SKM-1 (cell line): ENCODE results near the gene HEXIM2.
"Not testable (repeated sequence)": the region's sequence is repeated elsewhere in the genome, so short reads cannot be mapped to it uniquely, and the experiment has no call there.

Source experiments
- DNase-seq: peaks from one replicate; lab custom pipeline; 2025; ENCODE audit not compliant: unreplicated experiment; lab: John Stamatoyannopoulos, UW

Gene HEXIM2, protein sequence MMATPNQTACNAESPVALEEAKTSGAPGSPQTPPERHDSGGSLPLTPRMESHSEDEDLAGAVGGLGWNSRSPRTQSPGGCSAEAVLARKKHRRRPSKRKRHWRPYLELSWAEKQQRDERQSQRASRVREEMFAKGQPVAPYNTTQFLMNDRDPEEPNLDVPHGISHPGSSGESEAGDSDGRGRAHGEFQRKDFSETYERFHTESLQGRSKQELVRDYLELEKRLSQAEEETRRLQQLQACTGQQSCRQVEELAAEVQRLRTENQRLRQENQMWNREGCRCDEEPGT

DNA sequence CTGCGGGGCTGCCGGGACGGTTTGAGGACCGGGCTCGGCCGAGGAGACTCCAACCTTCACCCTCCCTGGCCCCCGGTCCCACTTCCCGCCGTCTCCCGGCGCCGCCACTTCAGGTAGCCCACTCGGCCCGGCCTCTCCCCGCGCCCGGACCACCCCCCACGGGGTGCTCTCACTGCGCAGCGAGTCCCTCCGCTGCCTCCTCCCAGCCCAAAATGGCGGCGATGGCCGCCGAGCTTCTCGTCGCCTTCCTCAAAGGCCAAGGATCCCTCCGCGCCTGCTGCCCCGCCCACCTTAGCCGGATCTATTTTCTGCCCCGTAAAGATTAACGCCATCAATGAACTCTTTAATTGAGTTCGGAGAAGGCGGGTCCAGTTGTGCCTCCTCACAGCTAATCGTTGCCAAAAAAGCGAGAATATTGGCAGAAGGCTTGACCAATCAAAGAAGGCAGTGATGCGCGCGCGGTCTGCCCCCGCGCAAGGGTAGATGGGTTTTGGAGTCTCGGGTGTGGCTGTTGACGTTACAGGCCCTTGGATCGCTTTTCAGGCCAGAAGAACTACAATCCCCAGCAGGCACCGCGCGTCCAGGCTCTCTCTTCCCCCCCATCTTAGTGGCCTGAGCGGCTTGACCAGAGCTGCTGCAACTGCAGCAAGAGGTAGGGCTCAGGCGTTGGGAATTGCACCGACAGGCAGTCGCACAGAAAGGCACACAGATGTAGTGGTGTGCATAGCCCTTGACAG lies at the start of gene HEXIM2:
TSS of gene HEXIM2 (plus strand) at position 588 of the 737 bp plus-strand sequence. CDS start 919 bp downstream, outside the sequence.
- DNase-seq, result peak; percentile 97

DNA sequence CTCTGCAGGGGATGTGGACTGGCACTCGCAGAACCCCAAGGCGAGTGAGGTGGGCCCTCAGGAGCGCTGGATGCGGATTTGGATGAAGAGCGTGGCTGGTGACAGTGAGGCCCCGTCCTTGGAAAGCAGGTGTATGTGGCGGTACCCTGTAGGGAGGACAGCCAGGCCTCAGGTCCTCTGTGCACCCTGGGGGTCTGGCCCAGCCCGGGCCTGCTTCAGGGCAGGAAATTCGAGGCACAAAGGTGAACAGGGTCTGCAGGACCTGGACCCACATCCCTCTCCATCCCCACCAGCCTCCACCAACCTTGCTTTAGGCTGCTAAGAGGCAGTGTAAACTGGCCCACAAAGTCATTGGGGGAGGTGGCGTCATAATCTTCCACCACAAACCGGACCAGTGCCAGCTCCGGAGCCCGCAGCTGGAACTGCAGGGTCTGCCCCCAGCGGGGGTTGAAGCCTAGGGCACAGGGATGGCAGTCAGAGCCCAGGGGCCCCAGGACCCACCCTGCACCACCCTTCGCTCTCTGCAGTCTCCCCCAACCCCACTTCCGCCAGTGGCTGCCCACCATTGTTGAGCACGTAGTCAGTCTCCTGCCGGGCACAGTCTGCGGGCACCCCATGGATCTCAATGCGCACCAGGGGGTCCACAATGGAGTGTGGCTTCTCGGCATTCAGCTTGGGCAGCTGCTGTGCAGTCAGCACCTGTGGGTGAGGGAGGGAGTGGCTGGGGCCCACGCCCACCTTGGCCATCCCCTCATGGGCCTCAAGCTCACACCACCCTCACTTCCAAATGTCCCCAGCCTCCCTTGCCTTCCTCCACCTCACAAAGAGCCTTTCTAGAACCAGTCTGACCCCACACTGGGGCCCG lies 48.9 kb upstream of the HEXIM2 start:
- DNase-seq, result no peak

DNA sequence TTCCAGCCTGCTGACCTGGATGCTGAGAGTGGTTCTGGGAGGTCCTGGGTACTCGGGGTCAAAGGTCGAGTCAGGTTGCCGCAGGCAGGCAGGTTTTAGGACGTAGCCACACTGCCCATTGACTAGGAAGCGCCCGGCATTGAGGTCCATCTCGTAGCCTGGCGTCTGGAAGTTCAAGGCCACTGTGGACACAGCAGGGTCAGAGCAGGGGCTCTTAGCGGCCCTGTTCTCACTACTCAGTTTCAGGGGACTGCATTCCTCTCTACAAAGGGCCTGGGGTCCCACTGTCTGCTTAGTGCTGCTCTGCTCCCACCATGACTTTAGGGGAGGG lies 48.3 kb upstream of the HEXIM2 start:
- no peak for DNase-seq

DNA sequence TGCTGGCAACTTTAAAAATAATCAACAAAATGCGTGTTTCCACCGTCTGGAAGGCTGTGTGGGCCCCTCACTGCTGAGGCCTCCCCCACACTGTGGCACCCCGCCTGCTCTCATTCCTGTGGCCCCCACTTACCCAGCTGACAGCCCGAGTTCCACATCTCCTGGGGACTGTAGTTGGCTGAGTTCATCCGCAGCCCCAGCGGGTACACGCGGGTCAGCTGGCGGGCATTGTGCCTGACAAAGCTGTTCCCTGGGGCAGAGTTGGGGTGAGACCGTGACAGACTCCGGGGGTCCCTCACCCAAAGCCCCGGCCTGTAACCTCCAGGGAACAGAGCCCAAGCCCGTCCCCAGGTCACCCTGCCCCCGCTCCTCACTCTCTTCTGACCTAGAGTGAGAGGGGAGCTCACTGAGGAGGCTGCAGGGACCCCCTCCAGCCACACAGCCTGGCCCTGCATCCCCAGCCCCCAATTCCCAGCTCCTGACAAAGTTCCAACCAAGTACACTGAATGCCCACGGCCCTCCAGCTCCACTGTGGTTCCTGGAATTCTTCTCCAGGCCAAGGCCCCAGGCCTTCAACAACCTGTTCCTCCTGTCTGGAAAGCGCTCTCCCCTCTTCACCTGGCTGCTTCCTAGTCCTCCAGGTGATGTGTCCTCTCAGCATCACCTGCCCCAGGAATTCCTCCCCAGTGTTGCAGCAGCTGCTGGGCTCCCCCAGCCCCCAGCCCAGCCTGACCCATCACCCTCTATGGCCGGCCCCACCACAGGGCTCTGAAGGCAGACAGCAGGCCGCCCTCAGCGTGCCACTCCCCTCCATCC lies 47.4 kb upstream of the HEXIM2 start:
- no peak for DNase-seq

DNA sequence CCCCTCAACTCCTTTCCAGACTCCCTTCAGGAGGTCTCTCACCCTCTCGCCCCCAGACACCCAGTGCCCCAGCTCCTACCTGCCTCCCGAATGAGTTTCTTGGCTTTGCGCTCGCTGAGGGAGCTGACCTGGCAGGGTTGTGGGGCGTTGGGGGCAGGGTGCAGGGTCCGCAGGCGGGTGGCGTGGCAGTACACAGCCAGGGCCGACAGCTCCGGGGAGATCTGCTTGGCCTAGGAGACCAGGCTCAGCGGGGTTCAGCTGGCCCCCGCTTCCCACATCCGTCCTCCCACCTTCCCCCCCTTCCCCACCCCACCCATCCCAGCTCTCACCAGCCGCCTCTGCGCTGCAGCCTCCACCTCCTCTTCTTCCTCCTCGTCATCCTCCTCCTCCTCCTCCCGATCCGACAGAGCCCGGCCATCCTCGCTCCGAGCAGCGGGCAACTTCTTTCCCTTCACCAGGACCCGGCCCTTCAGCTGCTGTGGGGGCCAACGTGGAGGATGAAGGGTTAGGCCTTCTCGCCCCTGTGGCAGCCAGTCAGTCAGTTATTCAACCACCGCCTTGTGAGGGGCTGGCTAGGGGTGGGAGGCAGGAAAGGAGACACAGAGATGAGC lies 46.6 kb upstream of the HEXIM2 start:
- DNase-seq, result no peak

DNA sequence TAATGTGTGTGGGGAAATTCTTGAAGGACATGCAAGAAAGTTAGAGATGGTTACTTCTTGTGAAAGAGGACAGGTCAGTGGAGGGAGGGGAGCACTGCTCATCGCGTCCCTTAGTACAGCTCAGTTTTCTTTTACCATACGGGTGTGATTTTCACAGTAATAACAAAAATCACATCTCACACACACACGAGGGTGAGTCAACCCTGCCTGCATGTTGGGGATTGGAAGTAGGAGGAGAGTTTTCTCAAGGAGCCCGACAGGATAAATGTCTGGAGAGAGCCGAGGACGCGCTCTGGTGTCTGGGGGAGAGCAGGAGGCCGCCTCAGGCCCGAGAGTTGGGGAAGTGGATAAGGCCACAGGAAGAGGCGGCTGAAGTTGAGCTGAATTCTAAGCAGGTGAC lies 45.8 kb upstream of the HEXIM2 start:
- no peak for DNase-seq

DNA sequence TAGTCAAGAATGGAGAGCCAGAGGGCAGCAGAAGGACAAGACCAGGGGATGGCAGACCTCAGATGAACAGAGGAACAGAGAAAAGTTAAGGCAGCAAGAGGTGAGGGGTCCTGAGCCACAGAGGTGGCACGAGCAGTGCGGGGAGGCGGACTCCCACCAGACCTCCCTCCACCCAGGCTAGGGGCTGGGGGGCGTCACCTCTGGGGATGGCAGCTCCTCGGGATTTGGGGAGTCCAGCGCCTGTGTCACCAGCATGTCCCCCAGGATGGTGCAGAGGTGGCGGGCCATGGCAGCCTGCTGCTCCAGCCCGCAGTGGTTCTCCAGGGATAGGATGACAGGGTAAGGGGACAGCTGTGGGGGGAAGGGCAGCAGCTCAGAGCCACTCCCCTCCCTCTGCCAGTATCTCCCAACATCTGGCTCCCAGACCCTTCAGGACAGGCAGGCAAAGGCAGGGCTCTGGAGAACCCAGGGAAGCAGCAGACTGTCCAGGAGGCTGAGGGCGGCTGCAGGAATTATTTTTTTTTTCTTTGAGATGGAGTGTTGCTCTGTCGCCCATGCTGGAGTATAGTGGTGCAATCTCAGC lies 45.1 kb upstream of the HEXIM2 start:
- no peak for DNase-seq

DNA sequence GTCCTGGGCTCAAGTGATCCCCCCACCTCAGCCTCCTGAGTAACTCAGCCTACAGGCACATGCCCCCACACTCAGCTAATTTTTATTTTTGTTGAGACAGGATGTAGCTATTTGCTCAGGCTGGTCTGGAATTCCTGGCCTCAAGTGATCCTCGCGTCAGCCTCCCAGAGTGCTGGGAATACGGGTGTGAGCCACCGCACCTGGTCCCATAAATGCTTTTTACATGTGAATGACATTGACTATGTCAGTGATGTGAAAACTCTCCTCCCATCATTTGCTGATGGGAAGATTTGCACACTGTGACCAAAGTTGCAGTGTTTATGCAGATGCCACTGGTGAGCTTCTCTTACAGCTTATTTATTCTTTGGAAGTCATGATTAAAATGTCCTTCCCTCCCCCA lies 44.3 kb upstream of the HEXIM2 start:
- no peak for DNase-seq

DNA sequence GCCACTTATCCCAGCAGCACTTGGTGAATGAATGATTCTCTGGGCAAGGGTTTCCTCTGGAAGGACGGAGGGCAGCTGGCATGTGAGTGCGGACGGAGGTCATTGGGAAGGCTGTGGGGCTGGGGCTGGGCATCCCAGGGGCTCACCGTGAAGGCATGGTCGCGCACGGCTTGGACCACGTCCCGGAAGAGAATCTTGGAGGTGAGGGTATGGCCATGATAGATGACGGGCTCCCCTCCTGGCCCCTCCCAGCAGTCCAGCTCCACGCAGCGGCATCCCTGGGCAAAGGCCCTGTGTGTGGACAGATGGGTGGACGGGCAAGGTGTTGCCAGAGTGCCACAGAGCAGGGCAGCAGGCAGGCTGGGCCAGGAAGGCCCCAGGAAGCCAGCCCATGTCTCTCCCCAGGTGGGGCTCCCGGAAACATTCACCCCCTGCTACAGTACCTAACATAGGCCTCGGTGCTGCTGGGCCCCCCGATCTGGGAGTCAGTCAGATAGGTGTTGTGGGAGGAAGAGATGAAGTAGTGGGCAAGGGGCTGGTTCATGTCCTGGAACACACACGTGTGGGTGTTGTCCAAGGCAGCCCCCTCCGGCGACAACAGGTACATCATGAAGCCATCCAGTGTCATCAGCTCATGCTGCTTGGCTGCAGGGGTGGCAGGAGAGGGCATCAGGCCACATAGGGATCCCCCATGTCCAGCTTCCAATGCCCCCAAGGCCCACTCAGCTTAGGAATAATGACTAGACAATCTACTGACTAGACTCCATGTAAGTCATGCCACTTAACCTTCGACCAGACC lies 43.6 kb upstream of the HEXIM2 start:
- no peak for DNase-seq

DNA sequence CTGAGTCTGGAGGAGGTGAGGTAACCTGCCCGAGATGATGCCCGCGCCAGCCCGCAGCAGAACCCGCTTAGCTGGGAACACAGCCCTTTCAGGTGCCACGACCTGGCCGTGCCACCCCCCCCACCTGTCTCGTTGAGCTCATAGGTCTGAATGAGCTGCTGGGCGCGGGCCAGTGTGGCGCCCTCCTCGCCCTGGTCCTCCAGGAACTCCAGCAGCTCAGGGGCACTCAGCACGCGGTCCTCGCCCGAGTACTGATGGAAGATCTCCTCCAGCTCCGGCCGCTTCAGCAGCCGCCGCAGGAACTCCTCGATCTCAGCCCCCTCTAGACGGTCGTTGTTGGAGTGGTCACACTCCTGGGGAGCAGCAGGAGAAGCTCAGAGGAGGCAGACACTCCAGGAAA lies 43.0 kb upstream of the HEXIM2 start:
- no peak for DNase-seq

DNA sequence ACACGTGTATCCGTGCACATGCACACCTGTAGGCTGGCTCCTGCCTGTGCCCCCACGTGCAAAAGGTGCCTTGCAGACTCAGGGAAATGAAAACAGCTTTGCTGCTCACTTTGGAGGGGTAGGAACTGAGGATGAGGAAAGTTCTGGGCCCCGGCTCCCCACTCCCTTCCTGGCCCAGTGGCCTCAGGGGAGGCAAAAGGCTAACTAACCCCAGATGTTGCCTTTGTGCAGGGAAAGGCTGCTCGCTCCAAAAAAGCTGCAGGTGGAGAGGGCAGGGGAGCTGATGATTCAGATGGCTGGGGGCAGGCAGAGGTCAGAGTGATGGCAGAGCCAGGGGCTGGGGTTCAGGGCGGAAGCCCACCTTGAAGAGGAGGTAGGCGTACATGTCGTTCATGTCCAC lies 41.7 kb upstream of the HEXIM2 start:
- DNase-seq, result no peak

DNA sequence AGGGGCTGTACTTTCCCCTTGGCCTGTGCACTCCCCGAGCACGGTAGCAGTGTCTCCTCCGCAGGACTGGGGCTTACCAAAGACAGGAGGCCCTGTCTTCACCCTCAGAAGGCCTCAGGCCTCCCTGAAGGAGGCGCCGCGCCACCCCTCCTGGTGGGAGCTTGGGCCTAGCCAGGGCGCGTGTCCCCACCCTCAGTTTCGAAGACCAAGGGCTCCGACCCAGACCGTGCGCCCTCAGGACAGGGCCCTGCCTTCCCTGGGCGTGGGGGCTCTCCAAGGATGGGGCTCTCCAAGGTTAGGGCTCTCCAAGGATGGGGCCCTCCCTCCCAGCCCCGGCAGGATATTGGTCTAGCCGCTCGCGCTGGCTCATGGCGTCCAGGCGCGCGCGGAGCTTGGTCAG lies 41.1 kb upstream of the HEXIM2 start:
- DNase-seq, result no peak

DNA sequence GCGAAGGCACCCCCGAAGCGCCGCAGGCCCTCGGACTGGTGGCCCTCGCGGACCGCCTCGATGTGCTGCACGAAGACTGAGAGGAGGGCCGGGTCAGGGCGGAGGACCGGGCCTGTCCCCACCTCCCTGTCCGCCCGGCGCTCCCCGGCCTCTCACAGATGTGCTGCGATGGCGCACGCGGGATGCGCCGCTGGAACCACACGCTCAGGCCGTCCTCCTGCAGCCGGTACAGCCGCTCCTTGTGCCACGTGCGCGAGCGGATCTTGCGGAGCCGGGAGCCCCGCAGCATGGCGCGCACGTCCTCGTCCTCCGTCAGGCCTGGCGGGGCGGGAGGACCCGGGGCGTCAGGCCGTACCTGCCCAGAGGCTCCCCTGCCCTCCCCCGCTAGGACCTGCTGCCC lies 40.6 kb upstream of the HEXIM2 start:
- DNase-seq, result no peak

DNA sequence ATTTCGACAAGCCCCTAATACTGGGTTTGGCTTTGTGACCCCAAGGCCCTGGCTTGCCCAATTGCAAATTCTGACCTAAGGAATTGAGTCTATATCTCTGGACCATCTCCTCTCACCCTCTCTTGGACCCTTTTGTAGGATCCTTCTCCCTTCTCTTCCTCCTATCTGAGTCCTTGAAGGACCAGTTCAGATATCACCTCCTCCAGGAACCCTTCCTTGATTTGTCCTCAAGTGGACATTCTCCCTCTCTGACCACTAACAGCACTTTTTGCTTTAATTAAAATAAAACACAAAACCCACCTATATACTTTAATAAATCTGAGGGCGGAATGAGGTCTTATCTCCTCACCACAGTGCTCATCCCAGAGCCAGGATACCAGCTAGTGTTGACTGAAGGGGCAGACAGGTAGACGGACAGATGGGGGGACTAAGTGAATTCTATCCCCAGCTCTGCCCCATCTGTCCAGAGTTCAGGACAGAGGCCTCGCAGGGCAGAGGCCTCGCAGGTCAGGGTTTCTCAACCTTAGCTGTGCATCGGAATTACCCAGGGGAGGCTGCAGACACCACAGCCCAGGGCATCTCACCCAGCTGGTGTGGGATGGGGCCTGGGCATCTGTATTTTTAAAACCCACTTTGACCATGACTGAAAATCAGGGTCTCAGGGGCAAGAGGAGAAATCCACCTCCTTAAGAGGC lies 38.5 kb upstream of the HEXIM2 start:
- DNase-seq, result no peak

DNA sequence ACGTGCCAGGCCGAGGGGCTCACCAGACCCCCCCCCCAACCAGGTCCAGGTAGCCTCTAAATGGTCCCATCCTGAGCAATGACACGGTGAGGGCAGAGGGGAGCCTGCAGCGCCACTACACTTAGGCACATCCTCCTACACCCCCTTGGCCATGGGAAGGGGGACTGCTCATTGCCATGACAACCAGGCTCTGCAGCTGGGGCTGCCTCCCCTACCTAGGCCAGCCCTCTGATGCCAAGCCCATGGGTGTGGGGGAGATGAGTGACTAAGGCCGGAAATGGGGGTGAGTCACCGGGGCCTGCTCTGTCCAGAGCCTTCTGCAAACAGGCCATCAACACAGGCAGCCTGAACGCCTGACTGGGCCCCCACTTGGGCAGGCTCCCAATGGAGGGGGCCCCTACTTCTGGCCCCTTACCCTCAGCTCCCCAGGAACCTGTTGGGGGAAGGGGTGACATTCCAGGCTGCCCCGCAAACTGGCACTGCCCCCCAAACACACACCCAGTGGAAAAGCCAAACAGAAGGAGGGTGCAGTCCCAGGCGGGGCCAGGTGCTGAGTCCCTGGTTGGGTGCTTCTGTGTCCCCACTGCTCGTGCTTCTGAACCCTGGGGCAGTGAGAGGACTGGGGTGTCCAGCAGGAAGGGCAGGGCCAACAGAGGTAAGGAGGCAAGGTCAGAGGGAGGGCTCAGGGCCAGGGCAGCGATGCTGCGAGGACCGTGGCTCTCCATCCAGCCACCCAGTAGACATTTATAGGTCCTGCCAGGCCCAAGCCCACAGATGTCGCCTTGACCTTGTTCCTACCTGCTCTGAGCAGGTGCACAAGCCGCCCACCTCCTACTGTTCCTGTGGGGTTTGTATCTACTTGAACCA lies 37.5 kb upstream of the HEXIM2 start:
- DNase-seq, result peak; percentile 32

DNA sequence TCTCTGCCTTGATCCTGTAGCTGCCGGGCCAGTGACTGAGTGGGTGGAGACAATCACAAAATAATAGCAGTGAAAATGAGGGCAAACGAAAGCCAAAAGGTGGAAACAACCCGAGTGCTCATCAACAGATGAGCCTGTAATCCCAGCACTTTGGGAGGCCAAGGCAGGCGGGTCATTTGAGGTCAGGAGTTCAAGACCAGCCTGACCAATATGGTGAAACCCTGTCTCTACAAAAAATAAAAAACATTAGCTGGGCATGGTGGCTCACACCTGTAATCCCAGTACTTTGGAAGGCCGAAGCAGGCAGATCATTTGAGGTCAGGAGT lies 36.9 kb upstream of the HEXIM2 start:
- DNase-seq, result not testable (repeated sequence)

DNA sequence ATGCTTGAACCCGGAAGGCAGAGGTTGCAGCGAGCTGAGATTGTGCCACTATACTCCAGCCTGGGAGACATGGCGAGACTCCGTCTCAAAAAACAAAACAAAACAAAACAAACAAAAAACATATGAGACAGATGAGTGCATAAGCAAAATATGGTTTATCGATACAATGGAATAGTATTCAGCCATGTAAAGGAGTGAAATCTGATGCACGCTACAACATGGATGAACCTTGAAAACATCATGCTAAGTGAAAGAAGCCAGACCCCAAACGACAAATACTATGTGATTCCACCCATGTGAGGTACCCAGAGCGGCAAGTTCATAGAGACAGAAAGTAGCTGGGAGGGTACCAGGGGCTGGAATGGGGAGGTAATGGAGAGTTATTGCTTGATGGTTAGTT lies 36.2 kb upstream of the HEXIM2 start:
- no peak for DNase-seq

DNA sequence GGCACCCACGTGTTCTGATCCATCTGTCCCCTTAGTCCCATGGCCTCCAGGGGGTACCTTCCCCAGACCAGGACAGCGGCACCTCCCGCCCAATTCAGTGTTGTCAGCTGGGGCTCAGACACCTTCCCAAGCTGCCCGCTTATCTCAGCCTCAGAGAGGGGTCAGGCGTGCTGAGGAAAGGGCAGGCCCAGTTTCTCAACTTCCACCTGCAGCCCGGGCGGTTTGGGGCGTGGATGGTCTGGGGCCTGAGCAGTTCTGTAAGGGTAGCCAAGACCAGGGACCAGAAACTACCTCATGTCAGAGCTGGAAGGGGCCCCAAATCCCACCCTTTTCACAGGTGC lies 34.5 kb upstream of the HEXIM2 start:
- no peak for DNase-seq
